Cardiac fibroblast (primary cell): ENCODE results near the gene PDZD7.

ENCODE experiments used
- DNase-seq, 2 donors: peaks; one replicate each; pipeline versions ENCODE4 v3.0.0 to v3.0.0-alpha.2; 2010; ENCODE audit warnings: low read depth in 2 of 2
- H3K4me3 ChIP-seq, 2 donors: replicated peaks in 1 of 2; 1 replicate in 1 of 2; 2 replicates in 1 of 2; pipeline ENCODE4 v1.5.1; 2011; ENCODE audit warnings: low read depth in 2 of 2, low read length in 2 of 2, mild to moderate bottlenecking in 2 of 2, moderate library complexity in 1 of 2
- CTCF ChIP-seq: IDR thresholded peaks from one replicate; pipeline ENCODE4 v1.5.1; 2011; ENCODE audit warnings: low read depth, mild to moderate bottlenecking, low read length, inconsistent platforms

The PDZD7 gene

GRCh38 chr10:100981178-100981772, 49.7 kb downstream of the PDZD7 start:
- no peak overlapping the region for H3K4me3 ChIP-seq
- TF ChIP-seq CTCF, result no peak
- DNase-seq, result no peak

GRCh38 chr10:100980711-100981110, 50.2 kb downstream of the PDZD7 start:
- no peak overlapping the region for H3K4me3 ChIP-seq
- TF ChIP-seq CTCF, result no peak
- no peak for DNase-seq

GRCh38 chr10:100980311-100980710, 50.6 kb downstream of the PDZD7 start:
- no peak for DNase-seq
- no peak overlapping the region for H3K4me3 ChIP-seq
- no peak for TF ChIP-seq CTCF

- DNase-seq, result no peak
- no peak overlapping the region for H3K4me3 ChIP-seq
- no peak for TF ChIP-seq CTCF
Observed at GRCh38 chr10:100979791-100980272, 51.1 kb downstream of the PDZD7 start.

- no peak for TF ChIP-seq CTCF
- no peak overlapping the region for H3K4me3 ChIP-seq
- DNase-seq, result no peak
Observed at GRCh38 chr10:100978901-100979195, 52.1 kb downstream of the PDZD7 start.

- no peak overlapping the region for H3K4me3 ChIP-seq
- DNase-seq, result no peak
- no peak for TF ChIP-seq CTCF
Observed at GRCh38 chr10:100978121-100978900, 52.6 kb downstream of the PDZD7 start.
